T-helper 1 cell treated with Interleukin-12 subunit alpha and Interleukin-12 subunit beta and Interleukin-4 antibody, amounts not matched to agents 30 ng/mL and 1 ng/mL, for 36 hours (primary cell): ENCODE data around the gene MICAL3. TPM values are rescaled to one million over a fixed set of nuclear protein-coding genes. Genes with fewer than 3 reads are reported as not detected.

ENCODE experiments used
- intact Hi-C: fragments of 100-400 bp; cut with micrococcal nuclease; formaldehyde crosslinking; loops from one replicate; pipeline ENCODE4 v1.15.1; 2024
- total RNA-seq: library from RNA; stranded (reverse); gene quantifications from 2 replicates; pipeline ENCODE4 v1.2.3, GENCODE V29; 2022

The MICAL3 gene
- total RNA-seq, 1 donor from 2014 or later: 45.0 TPM

GRCh38 chr22:17957204-17957603, 67.2 kb downstream of the MICAL3 start:
- intact Hi-C loops: no loop called here

GRCh38 chr22:17956630-17957029, 67.7 kb downstream of the MICAL3 start:
- intact Hi-C loops: no loop called here

- intact Hi-C loops: no loop called here
Observed at GRCh38 chr22:17955590-17956379, 68.6 kb downstream of the MICAL3 start.

- intact Hi-C loops: no loop called here
Observed at GRCh38 chr22:17954860-17955587, 69.3 kb downstream of the MICAL3 start.

- intact Hi-C loops: no loop called here
Observed at GRCh38 chr22:17954200-17954859, 70.0 kb downstream of the MICAL3 start.

- intact Hi-C loops: no loop called here
Observed at GRCh38 chr22:17953147-17953546, 71.2 kb downstream of the MICAL3 start.

GRCh38 chr22:17952273-17952801, 72.0 kb downstream of the MICAL3 start:
- intact Hi-C loops: no loop called here

- intact Hi-C loops: no loop called here
Observed at GRCh38 chr22:17951315-17951714, 73.0 kb downstream of the MICAL3 start.

GRCh38 chr22:17950651-17951214, 73.6 kb downstream of the MICAL3 start:
- intact Hi-C loops: no loop called here

- intact Hi-C loops: no loop called here
Observed at GRCh38 chr22:17949642-17950473, 74.5 kb downstream of the MICAL3 start.

GRCh38 chr22:17948101-17948500, 76.3 kb downstream of the MICAL3 start:
- intact Hi-C loops: no loop called here

GRCh38 chr22:17946662-17947367, 77.5 kb downstream of the MICAL3 start:
- intact Hi-C loops: no loop called here

- intact Hi-C loops: no loop called here
Observed at GRCh38 chr22:17945888-17946648, 78.3 kb downstream of the MICAL3 start.

GRCh38 chr22:17945156-17945887, 79.0 kb downstream of the MICAL3 start:
- intact Hi-C loops: no loop called here

- intact Hi-C loops: no loop called here
Observed at GRCh38 chr22:17944256-17944655, 80.1 kb downstream of the MICAL3 start.

- intact Hi-C loops: no loop called here
Observed at GRCh38 chr22:17943533-17944249, 80.7 kb downstream of the MICAL3 start.

- intact Hi-C loops: no loop called here
Observed at GRCh38 chr22:17942721-17943120, 81.6 kb downstream of the MICAL3 start.
